Astrocyte of the cerebellum (primary cell): ENCODE measurements around the gene JCAD.
"Not testable (repeated sequence)": the region's sequence is repeated elsewhere in the genome, so short reads cannot be mapped to it uniquely, and the experiment has no call there.

Experiments
- DNase-seq: peaks from one replicate; pipeline ENCODE4 v3.0.0-alpha.2; 2011; ENCODE audit warnings: low read depth
- H3K4me3 ChIP-seq: 2 replicates; pipeline ENCODE4 v1.5.1; 2011; ENCODE audit warnings: mild to moderate bottlenecking, low read depth, low read length, moderate library complexity
- CTCF ChIP-seq: IDR thresholded peaks from 2 replicates; pipeline ENCODE4 v1.5.1; 2012; ENCODE audit warnings: low read length, low read depth, moderate library complexity, mild to moderate bottlenecking; ENCODE audit errors: missing control alignments
- in situ Hi-C: cut with HindIII; loops from 2 replicates; pipeline ENCODE4 v1.10.0; 2017; ENCODE audit warnings: low sequenced_read_pairs

The JCAD gene

GRCh38 chr10:30029164-30029871 is 30.1 kb downstream of the JCAD start:
- TF ChIP-seq CTCF = no peak
- DNase-seq = no peak
- H3K4me3 ChIP-seq = no peak overlapping the region
- in situ Hi-C loops = no loop called here

- TF ChIP-seq CTCF = no peak
- H3K4me3 ChIP-seq = no peak overlapping the region
- DNase-seq = no peak
- in situ Hi-C loops = no loop called here
Observed at GRCh38 chr10:30028738-30029030, 30.7 kb downstream of the JCAD start.

- no peak overlapping the region for H3K4me3 ChIP-seq
- no peak for TF ChIP-seq CTCF
- in situ Hi-C loops = no loop called here
- no peak for DNase-seq
Observed at GRCh38 chr10:30028006-30028737, 31.2 kb downstream of the JCAD start.

- no peak overlapping the region for H3K4me3 ChIP-seq
- in situ Hi-C loops = no loop called here
- no peak for DNase-seq
- TF ChIP-seq CTCF = no peak
Observed at GRCh38 chr10:30027057-30028005, 32.1 kb downstream of the JCAD start.

- in situ Hi-C loops = no loop called here
- H3K4me3 ChIP-seq = no peak overlapping the region
- TF ChIP-seq CTCF = no peak
- no peak for DNase-seq
Observed at GRCh38 chr10:30026578-30026977, 32.8 kb downstream of the JCAD start.

GRCh38 chr10:30026080-30026479 is 33.3 kb downstream of the JCAD start:
- in situ Hi-C loops = no loop called here
- no peak for TF ChIP-seq CTCF
- DNase-seq = no peak
- H3K4me3 ChIP-seq = no peak overlapping the region

GRCh38 chr10:30025428-30025827 is 34.0 kb downstream of the JCAD start:
- in situ Hi-C loops, DNase-seq, H3K4me3 ChIP-seq: not testable (repeated sequence)
